Brain microvascular endothelial cell (primary cell): ENCODE measurements around the gene OVCH1.

ENCODE experiments used
- DNase-seq: peaks from one replicate; pipeline ENCODE4 v3.0.0-alpha.2; 2020
- H3K27ac ChIP-seq: fragments of 250-450 bp; sonication (Bioruptor Pico); 2 replicates; pipeline ENCODE4 v1.5.1; 2020; ENCODE audit warnings: mild to moderate bottlenecking, moderate library complexity
- H3K27me3 ChIP-seq: fragments of 250-450 bp; sonication (Bioruptor Pico); replicated peaks from 2 replicates; pipeline ENCODE4 v1.5.1; 2020; ENCODE audit warnings: mild to moderate bottlenecking
- H3K36me3 ChIP-seq: fragments of 250-450 bp; sonication (Bioruptor Pico); replicated peaks from 2 replicates; pipeline ENCODE4 v1.5.1; 2020; ENCODE audit warnings: mild to moderate bottlenecking
- H3K4me3 ChIP-seq: 2 replicates; pipeline ENCODE4 v1.5.1; 2011; ENCODE audit warnings: low read depth, mild to moderate bottlenecking, control low read depth, low read length, moderate library complexity
- in situ Hi-C: cut with HindIII; loops from 2 replicates; pipeline ENCODE4 v1.10.0; 2017; ENCODE audit warnings: low sequenced_read_pairs, low pct_ligation_motif_present
- TF ChIP-seq, protein P1 (sequence below): IDR thresholded peaks from 2 replicates; pipeline ENCODE4 v1.5.1; 2011; ENCODE audit warnings: low read depth, mild to moderate bottlenecking, moderate library complexity, low read length, control low read depth, inconsistent platforms; ENCODE audit errors: missing control alignments

The OVCH1 gene

DNA sequence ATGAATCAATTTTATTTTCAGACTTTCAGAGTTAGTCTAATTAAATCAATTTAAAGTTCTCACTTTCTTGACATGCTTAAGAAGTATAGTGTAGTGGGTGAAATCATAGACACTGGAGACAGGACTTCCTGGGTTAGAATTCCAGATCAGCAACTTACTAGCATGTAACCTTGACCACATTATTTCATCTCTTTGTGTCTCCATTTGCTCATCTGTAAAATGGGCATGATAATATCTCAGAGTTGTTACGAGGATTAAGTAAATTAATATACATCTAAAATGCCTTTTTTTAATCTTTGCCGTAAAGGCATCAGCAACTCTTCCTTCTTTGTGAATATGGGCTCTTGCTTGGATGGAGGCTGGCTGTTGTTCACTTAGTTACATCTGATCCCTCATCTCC is 115.2 kb downstream of the OVCH1 start:
- no peak for DNase-seq
- in situ Hi-C loops: no loop called here
- Histone ChIP-seq H3K27me3 (no peaks in the 10 kb centered on the region), H3K36me3 (no peaks in the 10 kb centered on the region), H3K4me3 (no peak overlapping the region), H3K27ac (no peak overlapping the region)
- TF ChIP-seq, protein P1, sequence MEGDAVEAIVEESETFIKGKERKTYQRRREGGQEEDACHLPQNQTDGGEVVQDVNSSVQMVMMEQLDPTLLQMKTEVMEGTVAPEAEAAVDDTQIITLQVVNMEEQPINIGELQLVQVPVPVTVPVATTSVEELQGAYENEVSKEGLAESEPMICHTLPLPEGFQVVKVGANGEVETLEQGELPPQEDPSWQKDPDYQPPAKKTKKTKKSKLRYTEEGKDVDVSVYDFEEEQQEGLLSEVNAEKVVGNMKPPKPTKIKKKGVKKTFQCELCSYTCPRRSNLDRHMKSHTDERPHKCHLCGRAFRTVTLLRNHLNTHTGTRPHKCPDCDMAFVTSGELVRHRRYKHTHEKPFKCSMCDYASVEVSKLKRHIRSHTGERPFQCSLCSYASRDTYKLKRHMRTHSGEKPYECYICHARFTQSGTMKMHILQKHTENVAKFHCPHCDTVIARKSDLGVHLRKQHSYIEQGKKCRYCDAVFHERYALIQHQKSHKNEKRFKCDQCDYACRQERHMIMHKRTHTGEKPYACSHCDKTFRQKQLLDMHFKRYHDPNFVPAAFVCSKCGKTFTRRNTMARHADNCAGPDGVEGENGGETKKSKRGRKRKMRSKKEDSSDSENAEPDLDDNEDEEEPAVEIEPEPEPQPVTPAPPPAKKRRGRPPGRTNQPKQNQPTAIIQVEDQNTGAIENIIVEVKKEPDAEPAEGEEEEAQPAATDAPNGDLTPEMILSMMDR: no peak

DNA sequence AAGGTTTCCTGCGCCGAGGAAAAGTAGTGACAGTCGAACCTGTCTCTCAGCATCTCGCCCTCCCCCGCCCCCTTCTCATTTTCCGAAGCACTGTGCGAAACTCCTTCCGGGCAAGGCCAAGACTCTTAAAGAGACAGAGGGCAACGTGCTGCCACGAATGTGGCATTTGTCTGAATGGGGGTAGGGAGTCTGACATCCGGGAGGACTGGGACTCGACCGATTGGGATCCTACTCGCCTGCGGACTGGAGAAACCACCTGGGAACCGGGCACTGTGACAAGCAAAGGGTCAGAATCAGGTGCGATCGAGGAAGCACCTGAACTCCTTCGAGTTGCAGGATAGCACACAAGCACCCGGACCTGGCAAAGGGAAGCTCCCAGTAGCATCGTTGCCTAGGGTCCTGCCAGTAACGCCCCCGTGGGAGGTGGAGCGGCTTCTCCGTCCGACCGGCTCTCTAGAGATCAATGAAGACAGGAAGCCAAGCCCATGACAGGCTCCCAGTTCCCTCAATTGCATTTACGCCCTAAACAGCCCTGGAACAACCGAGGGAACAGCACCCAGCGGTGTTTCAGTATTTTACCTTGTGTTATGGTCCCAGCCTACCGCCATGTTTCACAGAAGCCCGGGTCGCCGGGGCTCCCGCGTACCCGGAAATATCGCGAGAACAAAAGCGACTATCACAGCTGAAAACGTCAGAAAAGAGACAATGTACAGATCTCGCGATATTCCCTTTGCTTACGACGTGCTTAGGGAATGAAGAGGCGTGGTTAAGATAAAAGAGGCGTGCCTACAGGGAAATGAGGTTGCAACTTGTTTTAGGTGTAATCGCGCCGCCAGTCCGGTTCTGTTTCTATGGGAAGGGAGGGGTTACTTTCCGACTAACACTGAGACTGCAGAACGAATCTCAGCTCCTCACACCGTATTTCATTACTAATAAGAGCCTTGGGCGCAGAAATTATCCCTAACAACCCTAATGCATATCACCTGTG is 116.7 kb downstream of the OVCH1 start, which contains the start of gene ERGIC2:
Gene ERGIC2, minus strand, starts transcription at position 637 of the 988 bp plus-strand sequence. CDS start 9,539 bp downstream, outside the sequence.
- H3K27me3 ChIP-seq: no peaks in the 10 kb centered on the region
- TF ChIP-seq, protein P1: no peak
- in situ Hi-C loops: no loop called here
- no peaks in the 10 kb centered on the region for H3K36me3 ChIP-seq
- peak; percentile 98 for DNase-seq
- peak within 1 kb of the TSS; percentile 98 for H3K4me3 ChIP-seq
- H3K27ac ChIP-seq: peak within 1 kb of the TSS; percentile 79
